ENCODE results near the gene ABL1.

- TF ChIP-seq POLR2AphosphoS5 (IDR thresholded peaks at IDR 0.05) (no peak), EZH2 (IDR thresholded peaks at IDR 0.05; ENCODE audit: borderline replicate concordance, insufficient read depth, low read length, poor library complexity, severe bottlenecking) (no peak), EP300 (conservative IDR thresholded peaks at IDR 0.05; ENCODE audit: poor library complexity, severe bottlenecking) (no peak), TAF1 (IDR thresholded peaks at IDR 0.05; ENCODE audit: low read depth) (no peak), RAD21 (conservative IDR thresholded peaks at IDR 0.05) (no peak)
- TF ChIP-seq, protein P1, sequence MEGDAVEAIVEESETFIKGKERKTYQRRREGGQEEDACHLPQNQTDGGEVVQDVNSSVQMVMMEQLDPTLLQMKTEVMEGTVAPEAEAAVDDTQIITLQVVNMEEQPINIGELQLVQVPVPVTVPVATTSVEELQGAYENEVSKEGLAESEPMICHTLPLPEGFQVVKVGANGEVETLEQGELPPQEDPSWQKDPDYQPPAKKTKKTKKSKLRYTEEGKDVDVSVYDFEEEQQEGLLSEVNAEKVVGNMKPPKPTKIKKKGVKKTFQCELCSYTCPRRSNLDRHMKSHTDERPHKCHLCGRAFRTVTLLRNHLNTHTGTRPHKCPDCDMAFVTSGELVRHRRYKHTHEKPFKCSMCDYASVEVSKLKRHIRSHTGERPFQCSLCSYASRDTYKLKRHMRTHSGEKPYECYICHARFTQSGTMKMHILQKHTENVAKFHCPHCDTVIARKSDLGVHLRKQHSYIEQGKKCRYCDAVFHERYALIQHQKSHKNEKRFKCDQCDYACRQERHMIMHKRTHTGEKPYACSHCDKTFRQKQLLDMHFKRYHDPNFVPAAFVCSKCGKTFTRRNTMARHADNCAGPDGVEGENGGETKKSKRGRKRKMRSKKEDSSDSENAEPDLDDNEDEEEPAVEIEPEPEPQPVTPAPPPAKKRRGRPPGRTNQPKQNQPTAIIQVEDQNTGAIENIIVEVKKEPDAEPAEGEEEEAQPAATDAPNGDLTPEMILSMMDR (IDR thresholded peaks at IDR 0.05; ENCODE audit: poor library complexity, severe bottlenecking), result no peak
- TF ChIP-seq, protein P2, sequence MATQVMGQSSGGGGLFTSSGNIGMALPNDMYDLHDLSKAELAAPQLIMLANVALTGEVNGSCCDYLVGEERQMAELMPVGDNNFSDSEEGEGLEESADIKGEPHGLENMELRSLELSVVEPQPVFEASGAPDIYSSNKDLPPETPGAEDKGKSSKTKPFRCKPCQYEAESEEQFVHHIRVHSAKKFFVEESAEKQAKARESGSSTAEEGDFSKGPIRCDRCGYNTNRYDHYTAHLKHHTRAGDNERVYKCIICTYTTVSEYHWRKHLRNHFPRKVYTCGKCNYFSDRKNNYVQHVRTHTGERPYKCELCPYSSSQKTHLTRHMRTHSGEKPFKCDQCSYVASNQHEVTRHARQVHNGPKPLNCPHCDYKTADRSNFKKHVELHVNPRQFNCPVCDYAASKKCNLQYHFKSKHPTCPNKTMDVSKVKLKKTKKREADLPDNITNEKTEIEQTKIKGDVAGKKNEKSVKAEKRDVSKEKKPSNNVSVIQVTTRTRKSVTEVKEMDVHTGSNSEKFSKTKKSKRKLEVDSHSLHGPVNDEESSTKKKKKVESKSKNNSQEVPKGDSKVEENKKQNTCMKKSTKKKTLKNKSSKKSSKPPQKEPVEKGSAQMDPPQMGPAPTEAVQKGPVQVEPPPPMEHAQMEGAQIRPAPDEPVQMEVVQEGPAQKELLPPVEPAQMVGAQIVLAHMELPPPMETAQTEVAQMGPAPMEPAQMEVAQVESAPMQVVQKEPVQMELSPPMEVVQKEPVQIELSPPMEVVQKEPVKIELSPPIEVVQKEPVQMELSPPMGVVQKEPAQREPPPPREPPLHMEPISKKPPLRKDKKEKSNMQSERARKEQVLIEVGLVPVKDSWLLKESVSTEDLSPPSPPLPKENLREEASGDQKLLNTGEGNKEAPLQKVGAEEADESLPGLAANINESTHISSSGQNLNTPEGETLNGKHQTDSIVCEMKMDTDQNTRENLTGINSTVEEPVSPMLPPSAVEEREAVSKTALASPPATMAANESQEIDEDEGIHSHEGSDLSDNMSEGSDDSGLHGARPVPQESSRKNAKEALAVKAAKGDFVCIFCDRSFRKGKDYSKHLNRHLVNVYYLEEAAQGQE (IDR thresholded peaks at IDR 0.05; ENCODE audit: borderline replicate concordance), result no peak
Measured at GRCh38 chr9:130844044-130844451, 9.0 kb downstream of the ABL1 start.

Data from neural cell (in vitro differentiated cells).